Stimulated activated CD8-positive, alpha-beta memory T cell treated with anti-CD3 and anti-CD28 coated beads, Interleukin-7, amount 100 ng/mL, for 48 hours (primary cell): ENCODE measurements around the gene ASB3.
"Not testable (repeated sequence)": the region's sequence is repeated elsewhere in the genome, so short reads cannot be mapped to it uniquely, and the experiment has no call there.

ENCODE experiments used
- DNase-seq, 2 donors: peaks; one replicate each; pipeline ENCODE4 v3.0.0-alpha.2; 2020; ENCODE audit warnings: low read depth in 1 of 2; ENCODE audit errors: extremely low read depth in 1 of 2

Gene ASB3

GRCh38 chr2:53658474-53658873 is 128.3 kb downstream of the ASB3 start:
- DNase-seq, result not testable (repeated sequence)

GRCh38 chr2:53655256-53655655 is 131.5 kb downstream of the ASB3 start:
- no peak for DNase-seq

- DNase-seq, result no peak
Measured at GRCh38 chr2:53654396-53654795, 132.4 kb downstream of the ASB3 start.

- DNase-seq, result no peak
Measured at GRCh38 chr2:53652131-53652530, 134.6 kb downstream of the ASB3 start.

GRCh38 chr2:53646788-53647187 is 140.0 kb downstream of the ASB3 start:
- DNase-seq, result no peak

GRCh38 chr2:53641290-53641689 is 145.5 kb downstream of the ASB3 start:
- DNase-seq, result no peak

GRCh38 chr2:53640466-53640865 is 146.3 kb downstream of the ASB3 start:
- no peak for DNase-seq

GRCh38 chr2:53636596-53636995 is 150.2 kb downstream of the ASB3 start:
- no peak for DNase-seq

- DNase-seq, result no peak
Measured at GRCh38 chr2:53636109-53636508, 150.6 kb downstream of the ASB3 start.

GRCh38 chr2:53635694-53636093 is 151.1 kb downstream of the ASB3 start:
- no peak for DNase-seq

- no peak for DNase-seq
Measured at GRCh38 chr2:53633441-53633840, 153.3 kb downstream of the ASB3 start.

GRCh38 chr2:53632714-53633113 is 154.0 kb downstream of the ASB3 start:
- no peak for DNase-seq

- no peak for DNase-seq
Measured at GRCh38 chr2:53632126-53632460, 154.7 kb downstream of the ASB3 start.

GRCh38 chr2:53631313-53632125 is 155.2 kb downstream of the ASB3 start:
- no peak for DNase-seq

GRCh38 chr2:53630026-53630606 is 156.6 kb downstream of the ASB3 start:
- DNase-seq, result no peak

- no peak for DNase-seq
Measured at GRCh38 chr2:53629501-53629900, 157.3 kb downstream of the ASB3 start.

GRCh38 chr2:53629001-53629400 is 157.8 kb downstream of the ASB3 start:
- no peak for DNase-seq

- DNase-seq, result no peak
Measured at GRCh38 chr2:53622141-53622540, 164.6 kb downstream of the ASB3 start.

GRCh38 chr2:53620981-53621380 is 165.8 kb downstream of the ASB3 start:
- no peak for DNase-seq
